Activated CD4-positive, alpha-beta T cell treated with anti-CD3 and anti-CD28 coated beads, Interleukin-2, amount 50 U/mL, for 16 hours (primary cell): ENCODE data around the gene KAZN.
A peak's percentile ranks its signal among the peaks of the same experiment; 100 is the strongest.
"Not testable (repeated sequence)": the region's sequence is repeated elsewhere in the genome, so short reads cannot be mapped to it uniquely, and the experiment has no call there.

Source experiments
- DNase-seq: peaks from one replicate; pipeline ENCODE4 v3.0.0-alpha.2; 2020

Gene KAZN

DNA sequence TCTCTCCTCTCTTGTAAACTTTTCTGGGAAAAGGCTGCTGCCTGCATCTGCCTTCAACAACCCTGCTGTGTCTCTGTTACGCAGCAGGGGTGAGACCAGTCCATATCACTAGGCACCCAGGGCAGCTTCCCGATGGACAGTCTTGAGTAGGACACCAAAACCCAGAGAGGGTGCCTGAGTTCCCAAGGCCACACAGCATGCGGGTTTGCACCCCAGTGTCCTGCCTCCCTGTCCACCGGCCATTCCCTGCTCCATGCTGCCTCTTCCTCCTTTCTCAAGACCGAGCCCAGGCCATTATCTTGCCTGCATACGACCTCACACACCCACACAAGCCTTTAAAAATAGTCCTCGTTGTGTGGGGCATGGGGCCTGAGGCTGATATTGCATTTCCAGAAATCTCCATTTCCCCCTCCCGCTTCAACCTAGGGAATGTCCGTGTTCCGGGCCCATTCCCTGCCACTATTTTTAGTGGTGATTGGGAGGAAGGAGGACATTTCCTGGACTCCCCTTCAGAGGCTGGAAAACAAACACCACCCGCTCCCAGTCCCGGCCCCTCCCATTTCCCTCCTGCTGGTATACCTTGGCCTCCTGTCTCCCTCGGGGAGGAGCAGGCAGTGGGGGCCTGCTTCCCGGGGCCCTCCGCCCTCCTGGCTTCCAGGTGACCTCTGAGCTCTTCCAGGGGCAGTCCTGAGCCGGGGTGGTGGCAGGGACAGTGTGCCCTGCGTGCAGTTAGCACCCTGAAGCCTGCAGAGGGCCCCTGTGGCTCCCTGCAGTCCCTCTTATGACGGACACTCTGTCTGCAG lies 422.7 kb downstream of the KAZN start:
- no peak for DNase-seq

DNA sequence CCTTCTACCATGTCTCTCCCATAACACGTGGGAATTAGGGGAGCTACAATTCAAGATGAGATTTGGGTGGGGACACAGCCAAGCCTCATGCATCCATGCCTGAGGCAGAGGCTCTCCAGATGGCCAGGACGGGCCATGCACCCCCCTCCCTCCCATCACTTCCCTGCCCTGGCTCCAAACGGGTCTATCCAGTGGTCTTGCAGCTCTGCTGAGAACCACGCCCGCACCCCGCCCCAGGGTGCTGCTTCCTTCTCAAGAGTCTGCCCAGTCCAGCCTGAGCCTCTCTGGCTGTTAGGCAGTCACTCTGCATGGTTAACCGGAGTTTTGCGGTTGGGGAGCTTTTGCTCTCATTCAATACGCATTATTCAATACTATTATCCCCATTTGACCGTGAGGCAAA lies 423.6 kb downstream of the KAZN start:
- no peak for DNase-seq

DNA sequence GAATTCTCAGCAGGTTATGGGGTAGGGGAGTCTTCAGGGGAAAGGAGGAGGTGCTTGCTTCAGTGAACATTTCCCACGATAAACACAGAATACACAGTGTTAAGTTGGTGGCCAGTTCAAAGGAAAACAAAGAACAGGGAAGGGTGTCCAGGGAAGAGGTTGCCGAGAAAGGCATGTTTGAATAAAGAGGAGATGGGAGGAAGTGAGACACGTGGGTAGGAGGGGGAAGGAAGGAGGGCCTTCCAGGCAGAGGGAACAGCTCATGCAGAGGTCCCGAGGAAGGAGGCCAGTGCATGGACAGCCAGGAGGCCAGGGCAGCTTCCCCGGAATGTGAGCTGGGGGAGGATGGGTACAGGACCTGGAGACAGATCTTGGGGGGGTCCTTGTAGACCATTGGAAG lies 424.7 kb downstream of the KAZN start:
- no peak for DNase-seq

DNA sequence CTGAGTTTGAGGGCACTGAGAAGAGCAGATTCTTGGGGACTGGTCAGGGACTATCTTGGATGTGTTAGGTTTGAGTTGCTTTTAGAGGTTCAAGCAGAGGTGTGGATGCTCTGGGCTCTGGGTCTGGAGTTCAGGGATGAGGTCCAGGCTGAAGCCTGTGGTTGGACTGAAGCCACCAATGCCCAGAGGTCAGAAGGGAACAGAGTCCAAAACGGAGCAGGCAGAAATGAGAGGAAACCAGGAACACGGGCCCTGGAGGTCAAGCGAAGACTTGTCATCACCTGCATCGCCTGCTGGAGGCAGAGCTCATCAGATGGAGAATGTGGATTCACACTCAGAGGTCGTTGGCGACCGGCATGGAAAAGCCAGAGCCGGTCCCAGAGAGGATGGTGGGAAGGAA lies 425.5 kb downstream of the KAZN start:
- DNase-seq: no peak

DNA sequence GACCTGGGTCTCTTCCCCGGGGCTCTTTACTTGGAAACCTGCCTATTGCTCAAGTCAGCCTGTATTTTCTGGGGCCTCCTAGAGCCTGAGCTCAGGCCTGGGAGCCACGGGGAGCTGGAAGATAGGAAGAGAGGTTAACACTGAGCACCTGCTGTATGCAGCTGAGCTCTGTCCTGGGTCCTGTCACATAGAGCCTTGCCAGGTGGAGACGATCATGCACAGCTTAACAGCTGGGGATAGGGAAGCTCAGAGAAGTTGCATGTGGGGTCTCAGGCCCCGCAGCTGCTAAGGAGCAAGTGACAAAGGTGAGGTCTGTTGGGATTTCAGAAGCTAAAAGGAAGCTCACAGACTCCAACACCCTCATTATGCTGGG lies 427.6 kb downstream of the KAZN start:
- DNase-seq: no peak

DNA sequence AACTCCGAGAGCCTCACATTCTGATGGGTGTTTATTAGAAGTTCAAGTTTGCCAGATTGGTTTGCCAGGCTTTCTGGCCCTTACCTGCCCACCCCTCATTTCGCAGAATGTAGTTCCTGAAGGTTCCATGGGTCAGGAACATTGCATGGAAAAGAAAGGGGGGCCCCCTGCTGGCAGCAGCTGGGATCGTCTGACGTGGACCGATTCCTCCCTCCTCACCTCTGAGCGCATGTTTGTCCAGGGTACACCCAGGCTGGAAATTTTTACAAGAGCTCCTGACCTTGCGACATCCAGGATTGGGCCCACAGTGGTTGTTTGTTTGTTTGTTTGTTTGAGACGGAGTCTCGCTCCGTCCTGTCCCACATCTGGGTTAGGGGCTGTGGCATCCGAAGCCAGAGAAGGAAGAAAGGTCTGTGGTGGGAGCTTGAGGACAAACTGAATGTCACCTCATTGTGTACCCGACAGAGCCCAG lies 429.1 kb downstream of the KAZN start:
- DNase-seq: peak; percentile 25

DNA sequence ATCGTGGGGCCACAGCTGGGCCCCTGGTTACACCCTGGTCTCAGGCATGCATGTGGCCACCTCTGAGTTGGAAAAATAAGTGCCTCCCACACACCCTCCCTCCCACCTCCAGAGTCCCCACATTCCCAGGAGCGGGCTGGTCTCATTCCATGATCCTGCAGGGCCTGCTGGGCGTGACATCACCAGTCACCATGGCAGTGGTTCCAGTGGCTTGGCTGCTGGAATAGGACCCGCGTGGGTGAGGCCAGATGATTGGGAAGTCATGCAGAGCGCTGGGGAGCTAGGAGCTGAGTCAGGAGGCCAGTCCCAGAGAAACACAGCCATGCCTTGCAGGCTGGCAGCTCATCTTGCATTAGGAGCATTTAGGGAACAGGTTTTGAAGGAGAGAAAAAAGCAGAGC lies 429.6 kb downstream of the KAZN start:
- DNase-seq: no peak

DNA sequence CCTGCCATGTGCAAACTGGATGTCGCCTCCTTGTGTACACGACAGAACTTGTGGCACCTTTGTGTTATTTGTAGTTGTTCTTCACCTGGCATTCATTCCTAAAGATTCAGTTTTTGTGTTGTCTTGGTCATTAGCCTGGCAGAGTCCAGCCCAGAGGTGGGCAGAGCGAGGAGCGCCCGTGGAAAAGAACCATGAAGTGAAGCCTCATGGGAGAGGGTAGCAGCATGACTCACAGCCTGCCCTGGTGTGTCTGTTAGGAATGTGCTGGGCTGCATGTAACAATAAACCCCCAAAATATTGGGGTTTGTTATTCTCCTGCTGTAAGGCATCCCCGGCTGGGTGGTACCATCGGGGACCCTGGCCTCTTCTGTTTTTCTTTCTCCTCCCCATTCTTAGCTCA lies 430.1 kb downstream of the KAZN start:
- no peak for DNase-seq

DNA sequence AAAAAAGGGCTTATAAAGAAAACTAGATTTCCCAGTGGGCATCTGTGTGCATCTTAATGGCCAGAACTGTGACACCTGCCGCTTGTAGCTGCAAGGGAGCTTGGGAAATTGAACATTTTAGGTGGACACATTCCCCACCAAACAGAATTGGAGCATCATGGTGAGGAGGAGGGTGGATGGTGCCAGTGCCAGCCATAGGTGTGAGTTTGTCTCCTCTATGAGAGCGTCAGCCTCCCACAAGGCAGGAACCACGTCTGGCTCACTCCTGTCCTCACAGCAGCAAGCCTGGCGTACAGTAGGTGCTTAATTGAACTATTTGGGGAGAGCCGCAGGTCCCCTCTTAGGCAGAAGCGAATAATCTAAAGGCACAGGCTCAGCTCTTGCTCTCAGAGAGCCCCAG lies 430.6 kb downstream of the KAZN start:
- no peak for DNase-seq

DNA sequence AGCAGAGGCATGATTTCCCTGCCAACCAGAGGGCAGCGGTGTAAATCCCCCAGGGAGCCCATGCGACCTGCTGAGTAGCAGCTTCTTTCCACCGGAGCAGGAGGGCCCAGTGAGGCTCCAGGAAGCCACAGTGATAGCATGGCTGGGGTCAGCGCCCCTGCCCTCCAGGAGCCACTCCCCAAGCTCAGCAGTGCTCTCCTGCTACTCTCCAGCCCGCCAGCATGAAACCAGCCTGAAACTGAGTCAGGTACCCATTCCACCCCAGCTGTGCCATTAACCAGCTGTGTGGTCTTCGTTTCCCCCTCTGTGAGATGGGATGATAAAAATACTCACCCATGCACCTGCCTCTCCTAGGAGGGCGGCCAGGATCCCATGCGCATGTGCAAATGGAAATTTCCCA lies 431.3 kb downstream of the KAZN start:
- no peak for DNase-seq

DNA sequence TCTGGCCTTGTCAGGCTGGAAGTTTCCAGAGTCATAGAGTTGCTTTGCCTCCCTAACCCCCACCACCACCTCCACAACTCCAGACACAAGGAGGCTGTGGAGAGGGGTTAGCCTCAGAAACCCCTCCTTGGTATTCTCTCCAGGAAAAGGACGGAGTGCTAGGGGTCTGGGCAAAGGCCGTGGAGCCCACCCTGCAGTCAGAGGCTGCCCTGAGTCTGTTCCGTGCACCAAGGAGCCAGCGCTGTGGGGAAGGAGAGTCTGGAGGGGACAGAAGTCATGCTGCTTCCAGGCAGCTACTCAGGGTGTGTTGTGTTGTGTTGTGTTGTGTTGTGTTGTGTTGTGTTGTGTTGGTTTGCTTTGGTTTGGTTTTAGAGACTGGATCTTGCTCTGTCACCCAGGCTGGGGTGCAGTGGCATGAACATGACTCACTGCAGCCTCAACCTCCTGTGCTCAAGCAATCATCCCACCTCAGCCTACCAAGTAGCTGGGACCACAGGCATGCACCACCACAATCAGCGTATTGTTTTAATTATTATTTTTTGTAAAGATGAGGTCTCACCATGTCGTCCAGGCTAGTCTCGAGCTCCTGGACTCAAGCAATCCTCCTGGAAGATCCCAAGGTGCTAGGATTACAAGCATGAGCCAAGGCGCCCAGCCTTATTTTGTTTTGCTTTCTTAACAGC lies 432.9 kb downstream of the KAZN start:
- DNase-seq: no peak

DNA sequence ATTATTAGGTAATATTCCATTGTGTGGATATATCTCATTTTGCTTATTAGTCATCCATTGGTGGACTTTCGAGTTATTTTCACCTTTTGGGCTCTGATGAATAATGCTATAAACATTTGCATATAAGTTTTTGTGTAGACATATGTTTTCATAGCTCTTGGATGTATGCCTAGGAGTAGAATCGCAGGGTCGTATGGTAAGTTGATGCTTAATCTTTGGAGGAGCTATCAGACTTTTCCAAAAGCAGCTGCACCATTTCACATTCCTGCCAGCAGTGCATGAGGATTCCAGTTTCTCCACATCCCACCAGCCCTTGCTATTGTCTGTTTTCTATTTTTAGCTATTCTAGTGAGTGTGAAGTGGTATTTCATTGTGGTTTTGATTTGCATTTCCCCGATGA lies 434.8 kb downstream of the KAZN start:
- DNase-seq: no peak

DNA sequence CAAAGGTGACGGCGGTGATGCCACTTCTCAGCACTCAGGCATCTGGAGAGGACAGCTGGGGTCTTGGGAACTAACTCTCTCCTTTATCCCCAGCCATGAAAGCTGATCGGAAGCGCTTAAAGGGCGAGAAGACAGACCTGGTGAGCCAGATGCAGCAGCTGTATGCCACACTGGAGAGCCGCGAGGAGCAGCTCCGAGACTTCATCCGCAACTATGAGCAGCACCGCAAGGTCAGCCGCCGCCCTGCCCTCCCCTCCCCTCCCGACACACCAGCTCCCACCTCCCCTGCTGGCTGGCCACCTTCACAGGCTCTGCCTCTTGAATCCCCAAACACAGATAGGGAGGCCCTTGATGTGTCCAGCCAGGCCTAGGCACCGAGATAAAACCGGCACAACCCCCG lies 436.2 kb downstream of the KAZN start:
- DNase-seq: no peak

DNA sequence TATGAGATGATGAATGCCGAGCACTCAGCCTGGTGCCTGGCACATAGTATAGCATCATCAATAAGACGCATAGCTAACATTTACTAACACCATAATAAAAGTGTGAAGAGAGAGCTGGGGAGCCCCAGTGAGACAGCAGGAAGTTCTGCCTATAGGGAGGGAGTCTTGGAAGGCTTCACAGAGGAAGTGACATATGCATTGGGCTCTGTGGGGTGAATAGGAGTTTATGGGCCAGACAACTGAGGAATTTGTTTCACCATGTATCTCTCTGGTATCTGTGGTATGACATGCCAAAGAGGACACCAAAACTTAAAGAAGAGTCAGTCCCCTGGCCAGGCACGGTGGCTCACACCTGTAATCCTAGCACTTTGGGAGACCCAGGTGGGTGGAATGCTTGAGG lies 436.8 kb downstream of the KAZN start:
- DNase-seq: no peak

DNA sequence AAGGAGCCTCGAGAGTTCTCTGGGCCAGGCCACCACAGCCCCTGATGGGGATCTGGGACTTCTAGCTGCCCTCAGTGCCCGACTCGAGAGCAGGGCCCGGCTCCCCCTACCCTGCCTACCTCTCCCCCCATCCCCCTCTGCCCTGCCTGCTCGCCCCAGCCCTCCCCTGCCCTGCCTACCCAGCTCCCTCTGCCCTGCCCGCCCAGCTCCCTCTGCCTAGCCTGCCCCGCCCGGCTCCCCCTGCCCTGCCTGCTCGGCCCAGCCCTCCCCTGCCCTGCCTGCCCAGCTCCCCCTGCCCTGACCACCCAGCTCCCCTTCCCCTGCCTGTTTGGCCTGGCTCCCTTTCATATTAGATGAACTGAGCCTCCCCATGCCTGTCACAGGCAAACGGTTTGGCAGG lies 437.6 kb downstream of the KAZN start:
- DNase-seq: no peak

DNA sequence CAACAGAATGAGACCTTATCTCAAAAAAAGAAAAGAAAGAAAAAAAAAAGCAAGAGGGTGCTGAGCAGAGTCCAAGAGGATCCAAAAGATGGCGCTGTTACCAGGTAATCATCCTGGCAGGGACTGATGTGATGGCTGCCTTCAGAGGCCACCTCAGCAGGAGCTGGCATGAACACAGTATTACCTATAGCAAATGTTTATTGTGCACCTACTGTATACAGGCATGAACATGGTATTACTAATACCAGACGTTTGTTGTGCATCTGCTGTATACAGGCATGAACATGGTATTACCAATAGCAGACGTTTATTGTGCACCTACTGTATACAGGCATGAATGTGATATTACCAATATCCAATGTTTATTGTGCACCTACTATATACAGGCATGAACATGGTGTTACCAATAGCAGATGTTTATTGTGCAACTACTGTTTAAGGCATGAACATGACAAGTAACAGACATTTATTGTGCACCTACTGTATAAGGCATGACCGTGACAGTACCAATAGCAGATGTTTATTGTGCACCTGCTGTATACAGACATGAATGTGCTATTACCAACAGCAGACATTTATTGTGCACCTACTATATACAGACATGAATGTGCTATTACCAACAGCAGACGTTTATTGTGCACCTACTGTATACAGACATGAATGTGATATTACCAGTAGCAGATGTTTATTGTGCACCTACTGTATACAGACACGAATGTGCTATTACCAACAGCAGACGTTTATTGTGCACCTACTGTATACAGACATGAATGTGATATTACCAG lies 439.9 kb downstream of the KAZN start:
- peak; percentile 17 for DNase-seq

DNA sequence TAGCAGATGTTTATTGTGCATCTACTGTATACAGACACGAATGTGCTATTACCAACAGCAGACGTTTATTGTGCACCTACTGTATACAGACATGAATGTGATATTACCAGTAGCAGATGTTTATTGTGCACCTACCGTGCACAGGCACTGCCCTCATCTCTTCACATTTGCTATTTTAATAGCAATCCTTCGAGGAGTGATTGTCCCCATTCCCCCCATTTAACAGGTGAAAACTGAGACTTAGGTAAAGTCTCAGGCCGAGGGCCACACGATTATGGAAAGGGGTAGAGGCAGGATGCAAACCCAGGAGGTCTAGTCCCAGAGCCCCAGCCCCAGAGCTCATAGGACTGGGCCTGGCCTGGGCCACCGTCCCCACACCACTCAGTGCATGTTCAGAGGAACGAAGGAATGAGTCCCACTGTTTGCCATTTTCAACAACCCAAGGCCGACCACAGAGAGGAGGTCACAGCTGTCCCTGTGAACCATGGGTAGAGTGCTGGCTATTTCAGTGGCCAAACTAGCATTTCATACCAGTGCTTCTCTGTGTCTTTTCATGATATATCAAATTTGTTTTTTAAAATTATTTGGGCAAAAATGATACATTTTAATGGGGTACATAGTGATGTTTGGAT lies 440.6 kb downstream of the KAZN start:
- no peak for DNase-seq

DNA sequence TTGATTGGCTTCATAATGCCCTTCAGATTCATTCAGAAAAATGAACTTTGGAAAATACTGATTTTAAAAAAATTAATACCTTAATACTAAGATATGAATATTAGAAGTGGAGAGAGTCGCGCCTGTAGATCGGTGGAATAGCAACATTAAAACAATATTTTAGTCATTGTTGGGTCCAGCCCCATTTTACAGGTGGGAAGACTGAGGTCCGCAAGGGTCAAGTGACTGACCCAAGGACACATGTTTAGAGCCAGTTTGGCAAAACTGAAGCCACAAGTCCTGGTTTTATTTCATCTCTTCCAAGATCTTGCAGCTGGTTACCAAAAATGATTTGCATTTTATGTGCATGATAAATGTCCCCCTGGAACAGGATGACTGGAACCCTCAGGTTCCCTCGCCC lies 441.4 kb downstream of the KAZN start:
- DNase-seq: no peak

DNA sequence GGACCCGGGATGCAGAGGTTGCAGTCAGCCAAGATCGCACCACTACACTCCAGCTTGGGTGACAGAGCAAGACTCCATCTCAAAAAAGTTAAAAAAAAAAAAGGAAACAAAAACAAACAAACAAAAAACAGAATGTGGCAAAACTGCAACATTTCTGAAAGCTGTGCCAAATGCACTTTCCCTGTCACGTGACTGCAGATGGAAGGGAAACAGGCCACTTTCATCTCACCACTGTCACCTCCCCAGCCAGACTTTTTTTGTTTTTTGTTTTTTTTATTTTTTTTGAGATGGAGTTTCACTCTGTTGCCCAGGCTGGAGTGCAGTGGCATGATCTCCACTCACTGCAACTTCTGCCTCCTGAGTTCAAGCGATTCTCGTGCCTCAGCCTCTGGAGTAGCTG lies 442.2 kb downstream of the KAZN start:
- not testable (repeated sequence) for DNase-seq

DNA sequence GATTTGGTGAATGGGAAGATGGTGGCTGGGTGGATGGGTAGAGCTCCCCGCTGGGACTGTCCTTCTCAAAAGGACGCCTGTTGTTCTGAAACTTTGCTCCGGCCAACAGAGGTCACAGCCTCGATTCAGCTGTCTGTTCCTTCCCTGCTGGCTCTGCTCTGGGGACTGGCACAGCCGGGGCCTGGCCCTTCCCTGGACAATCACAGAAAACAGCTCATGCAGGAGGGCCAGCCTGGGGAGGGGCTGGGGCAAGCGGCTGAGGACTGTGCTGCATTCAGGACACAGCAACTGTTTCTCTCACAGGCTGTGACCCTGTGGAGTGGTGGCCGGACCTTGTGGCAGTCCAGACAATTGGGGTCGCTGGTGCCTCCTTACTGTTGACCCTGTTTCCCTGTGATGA lies 444.4 kb downstream of the KAZN start:
- no peak for DNase-seq

DNA sequence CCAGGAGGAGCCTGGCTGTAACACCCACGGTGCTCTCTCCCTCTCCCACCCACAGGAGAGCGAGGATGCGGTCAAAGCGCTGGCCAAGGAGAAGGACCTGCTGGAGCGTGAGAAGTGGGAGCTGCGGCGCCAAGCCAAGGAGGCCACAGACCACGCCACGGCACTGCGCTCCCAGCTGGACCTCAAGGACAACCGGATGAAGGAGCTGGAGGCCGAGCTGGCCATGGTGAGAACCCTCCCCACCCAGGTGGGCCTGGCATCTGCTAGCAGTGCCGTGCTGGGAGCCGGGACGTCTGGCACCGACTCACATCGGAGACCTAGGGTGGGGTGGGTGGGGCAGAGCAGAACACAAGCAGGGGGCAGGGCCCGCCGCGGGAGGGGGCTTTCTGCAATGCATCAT lies 445.4 kb downstream of the KAZN start:
- DNase-seq: no peak

DNA sequence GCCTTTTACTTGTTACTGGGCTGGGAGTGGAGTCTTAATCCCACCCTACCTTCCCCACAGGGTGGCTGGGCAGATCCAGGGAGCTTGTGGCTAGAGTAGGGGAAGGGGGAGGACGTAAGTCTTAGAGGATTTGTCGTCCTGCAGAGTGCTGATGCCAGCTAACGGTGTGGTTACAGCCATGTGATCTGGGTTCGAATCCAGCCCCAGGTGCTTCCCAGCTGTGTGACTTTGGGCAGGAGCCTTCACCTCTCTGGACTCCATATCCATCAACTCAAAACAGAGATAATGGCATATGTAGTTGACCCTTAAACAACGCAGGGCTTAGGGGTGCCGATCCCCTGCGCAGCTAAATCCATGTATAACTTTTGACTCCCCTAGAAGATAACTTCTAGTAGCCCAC lies 446.6 kb downstream of the KAZN start:
- no peak for DNase-seq

DNA sequence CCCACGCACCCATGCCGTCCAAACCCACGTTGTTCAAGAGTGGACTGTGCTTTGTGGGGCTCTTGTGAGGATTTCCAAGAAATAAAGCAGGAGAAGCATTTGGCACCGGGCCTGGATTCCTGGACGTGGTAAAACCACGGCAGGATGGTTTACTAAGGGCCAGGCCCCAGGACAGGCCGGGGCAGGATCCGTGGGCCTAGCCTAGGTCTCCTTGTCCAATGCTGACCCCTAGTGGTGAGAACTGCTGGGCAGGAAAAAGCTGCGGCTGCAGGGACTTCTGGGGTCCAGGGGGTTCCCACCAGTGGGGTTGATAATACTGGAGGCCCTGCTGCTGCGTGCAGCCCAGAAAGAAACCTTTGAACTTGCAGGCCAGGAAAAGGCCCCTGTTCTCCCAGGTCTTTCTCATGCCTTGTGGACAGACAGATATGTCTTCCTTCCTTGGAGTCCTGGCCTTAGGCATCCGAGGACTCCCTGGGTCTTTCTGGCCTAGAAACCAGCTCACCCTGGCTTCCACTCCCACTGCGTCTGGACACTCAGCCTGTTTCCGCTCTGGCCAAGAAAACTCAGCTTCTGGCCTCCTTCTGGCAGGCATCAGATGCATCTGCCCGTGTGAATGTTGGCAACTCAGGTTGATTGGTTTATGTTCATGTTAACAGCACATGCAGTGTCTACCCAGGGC lies 448.1 kb downstream of the KAZN start:
- DNase-seq: peak; percentile 58
